GM19324 (cell line): ENCODE measurements around the gene CHAD.
"Not testable (repeated sequence)": the region's sequence is repeated elsewhere in the genome, so short reads cannot be mapped to it uniquely, and the experiment has no call there.

ENCODE experiments used
- ATAC-seq: cut with Tn5 transposase; IDR thresholded peaks from one replicate; pipeline ENCODE4 v1.9.1; 2021; ENCODE audit warnings: mild to moderate bottlenecking, moderate library complexity; ENCODE audit not compliant: unreplicated experiment, low FRiP score

Gene CHAD

GRCh38 chr17:50432125-50432762, 36.4 kb downstream of the CHAD start:
- ATAC-seq, result no peak

DNA sequence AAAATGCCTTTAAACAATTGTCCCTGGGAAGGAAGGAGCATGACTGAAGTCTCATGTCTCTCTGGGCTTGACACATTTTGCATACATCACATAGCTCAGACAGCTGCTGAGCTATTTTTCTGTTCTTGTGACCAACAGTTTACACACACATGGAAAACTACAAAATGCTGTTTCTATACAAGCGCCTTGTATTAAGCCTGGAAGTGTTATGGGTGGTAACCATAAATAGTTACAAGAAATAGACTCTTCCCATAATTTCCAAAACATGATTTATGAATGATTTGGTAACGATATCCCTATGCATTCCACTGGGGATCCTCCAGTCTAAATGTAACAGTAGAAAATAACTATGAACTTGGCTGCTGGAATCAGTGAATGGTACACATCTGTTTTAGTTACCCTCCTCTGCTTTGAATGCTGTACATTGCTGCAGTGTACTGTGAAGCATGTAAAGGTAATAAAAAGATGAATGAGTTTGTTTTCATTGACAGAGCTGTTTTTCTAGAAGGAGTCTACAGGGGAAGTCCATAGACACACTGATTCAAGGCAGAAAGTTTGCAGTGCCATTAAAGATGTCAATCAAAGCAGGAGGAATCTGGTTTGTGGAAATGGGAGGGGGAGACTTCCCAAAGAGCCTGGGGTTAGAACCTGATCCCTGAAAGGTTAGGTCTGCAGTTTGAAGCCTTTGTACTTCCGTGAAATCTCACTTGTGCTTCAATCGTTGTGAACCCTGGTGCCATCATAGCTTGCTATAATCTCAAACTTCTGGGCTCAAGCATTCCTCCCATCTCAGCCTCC, 37.7 kb downstream of the CHAD start:
- no peak for ATAC-seq

DNA sequence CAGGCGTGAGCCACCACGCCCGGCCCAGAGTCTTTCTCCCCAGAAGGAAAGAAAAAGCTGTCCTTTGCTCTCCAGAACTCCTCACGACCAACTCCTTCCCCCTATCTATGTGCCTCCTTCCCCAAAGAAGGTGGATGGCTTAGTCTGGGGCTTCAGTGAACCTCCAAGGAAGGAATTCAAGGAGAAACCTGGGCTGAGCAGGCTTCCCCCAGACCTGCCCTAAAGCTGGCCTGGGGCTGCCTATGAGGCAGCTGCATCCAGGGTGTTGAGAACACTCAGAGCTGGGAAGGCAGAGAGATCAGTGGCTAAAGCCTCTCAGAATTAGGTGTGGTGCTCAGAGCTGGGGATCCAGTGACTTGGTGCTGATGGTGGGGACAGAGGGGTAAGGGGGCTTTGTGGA, 38.9 kb downstream of the CHAD start:
- no peak for ATAC-seq

DNA sequence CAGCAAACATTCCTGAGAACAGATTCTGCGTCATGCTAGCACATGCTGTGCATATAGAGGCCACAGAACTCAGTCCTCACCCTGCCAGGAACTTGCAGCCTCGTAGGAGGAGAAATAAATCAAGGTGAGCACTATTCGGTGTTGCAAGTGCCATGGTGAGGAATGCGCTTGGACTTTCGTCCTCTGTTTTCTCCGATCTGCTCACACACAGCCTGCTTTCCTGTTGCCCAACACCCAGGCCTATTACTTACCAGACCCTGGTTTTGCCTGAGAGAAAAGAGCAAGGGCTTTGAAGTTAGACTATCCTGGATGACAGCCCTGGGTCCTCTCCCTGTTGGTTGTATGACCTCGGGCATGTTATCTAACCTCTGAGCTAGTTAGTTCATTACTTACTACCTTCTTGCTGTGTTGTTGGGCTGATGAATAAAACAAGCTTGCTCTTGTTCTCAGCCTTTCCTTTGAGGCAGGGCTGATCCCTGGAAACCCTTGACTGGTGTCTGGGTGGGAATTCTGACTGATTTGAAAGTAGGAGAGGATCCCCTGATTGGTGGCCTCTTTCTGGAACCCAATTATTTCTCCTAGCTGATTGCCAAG, 39.8 kb downstream of the CHAD start:
- no peak for ATAC-seq

DNA sequence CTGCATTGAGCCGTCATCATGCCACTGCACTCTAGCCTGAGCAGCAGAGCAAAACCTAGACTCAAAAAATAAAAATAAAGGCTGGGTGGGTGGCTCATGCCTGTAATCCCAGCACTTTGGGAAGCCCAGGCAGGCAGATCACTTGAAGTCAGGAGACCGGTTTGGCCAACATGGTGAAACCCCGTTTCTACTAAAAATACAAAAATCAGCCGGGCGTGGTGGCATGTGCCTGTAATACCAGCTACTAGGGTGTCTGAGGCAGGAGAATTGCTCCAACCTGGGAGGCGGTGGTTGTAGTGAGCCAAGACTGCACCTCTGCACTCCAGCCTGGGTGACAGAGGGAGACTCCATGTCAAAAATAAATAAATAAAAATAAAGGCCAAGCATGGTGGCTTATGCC, 40.6 kb downstream of the CHAD start:
- not testable (repeated sequence) for ATAC-seq

DNA sequence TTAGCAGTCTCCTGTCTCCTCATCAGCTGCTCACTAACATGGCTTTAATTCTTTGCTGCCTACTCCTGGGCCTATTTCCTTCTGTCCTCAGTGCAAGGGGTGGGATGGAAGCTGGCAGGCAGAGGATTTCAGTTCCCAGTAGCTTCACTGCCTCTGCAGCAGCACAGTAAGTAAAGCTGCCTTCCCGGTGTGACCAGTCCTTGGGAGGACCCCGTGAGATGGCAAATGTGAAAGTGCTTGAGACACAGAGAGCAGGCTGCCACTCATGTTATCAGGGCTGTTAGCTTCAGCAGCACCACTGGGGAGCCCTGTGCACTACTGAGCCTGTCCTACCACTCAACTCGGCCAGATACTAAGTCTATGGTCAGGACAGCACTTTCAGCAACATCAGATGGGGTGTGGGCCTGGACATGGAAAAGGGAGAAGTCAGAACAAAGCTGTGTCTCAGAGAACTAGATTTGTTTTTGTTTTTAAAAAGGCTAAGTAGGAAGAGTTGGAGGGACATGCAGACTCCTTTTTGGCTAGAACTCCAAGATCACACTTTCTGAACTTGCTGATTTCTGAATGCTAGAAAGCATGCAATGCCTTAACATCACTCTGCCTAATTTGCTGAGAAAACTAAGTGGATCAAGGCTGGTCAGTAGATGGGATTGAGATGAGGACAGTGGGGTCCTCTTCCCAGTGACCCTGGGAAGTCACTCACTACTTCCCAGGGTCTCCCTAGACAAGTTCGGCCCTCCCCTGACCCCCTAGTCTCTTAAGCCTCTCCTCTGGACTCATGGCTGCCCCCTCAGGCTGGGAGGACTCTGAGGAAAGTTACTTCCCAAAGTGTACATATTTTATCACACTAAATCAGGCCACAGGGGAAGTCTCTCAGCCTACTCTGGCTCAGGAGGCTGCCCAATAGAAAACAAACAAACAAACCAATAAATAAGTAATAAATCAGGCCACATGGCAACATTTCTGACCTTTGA, 41.6 kb downstream of the CHAD start:
- ATAC-seq, result no peak

- no peak for ATAC-seq
Observed at GRCh38 chr17:50426472-50426782, 42.3 kb downstream of the CHAD start.

GRCh38 chr17:50425682-50426471, 42.8 kb downstream of the CHAD start, which contains the start of gene ACSF2:
Gene ACSF2, plus strand, starts transcription at chr17:50426218. Its CDS starts 44 bp downstream, at chr17:50426262.
- peak; percentile 46 for ATAC-seq

DNA sequence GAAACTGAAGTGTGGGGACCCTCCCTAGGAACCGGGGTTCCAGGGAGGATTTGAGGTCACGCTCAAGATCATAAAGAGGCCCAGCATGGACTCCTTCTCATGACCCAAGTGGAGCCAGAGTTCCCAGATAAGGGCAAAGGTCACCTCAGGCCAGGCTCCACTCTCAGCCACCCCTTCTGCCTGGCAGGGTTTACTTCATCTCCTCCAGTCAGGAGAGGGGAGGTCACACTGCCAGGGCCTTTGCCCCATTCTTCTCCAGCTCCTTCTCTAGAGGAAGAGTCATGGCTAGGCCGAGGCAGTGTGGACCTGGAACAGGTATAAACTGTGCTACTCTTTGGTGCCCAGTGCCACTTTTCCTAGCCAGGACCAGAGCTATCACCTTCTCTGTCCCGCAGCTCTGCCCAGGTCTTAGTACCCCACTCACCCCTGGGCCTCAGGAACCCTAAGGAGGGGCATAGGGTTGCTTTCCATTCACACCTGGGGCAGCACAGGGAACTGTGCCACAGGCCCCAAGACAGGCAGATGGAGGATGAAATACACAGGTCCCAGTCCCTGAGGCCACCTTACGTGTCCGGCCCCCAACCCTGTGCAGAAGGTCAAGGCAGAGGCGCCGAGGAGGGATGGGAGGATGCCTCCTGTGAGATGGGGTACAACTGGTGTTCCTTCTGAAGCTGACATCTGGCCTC, 43.5 kb downstream of the CHAD start:
- no peak for ATAC-seq

GRCh38 chr17:50424246-50424995, 44.3 kb downstream of the CHAD start:
- ATAC-seq, result no peak

DNA sequence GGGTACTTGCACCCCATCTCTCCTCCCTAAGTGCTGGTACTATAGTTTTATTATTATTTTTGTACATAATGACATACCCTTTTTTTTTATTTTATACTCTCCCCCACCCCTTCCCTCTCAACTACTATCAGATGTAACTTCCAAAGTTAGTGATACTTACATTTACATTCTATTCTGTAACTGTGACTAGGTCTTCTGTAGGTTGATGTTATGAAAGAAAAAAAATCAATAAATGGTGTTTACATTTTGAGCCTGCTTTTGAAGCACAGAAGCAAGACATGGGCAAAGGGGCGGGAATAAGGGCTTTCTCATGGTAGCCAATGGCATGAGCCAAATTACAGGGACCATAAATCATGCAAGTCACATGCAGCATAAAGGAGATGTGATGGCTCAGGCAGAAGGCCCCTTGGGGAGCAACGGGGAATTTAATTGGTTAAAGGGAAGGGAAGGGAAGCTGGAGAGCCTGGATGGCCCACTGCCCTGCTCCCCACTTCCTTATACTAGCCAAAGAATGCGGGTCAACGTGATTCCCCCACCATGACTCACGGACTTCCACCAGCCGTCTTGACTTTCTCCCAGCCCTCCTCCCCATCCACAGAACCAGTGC, 45.0 kb downstream of the CHAD start:
- ATAC-seq, result no peak

DNA sequence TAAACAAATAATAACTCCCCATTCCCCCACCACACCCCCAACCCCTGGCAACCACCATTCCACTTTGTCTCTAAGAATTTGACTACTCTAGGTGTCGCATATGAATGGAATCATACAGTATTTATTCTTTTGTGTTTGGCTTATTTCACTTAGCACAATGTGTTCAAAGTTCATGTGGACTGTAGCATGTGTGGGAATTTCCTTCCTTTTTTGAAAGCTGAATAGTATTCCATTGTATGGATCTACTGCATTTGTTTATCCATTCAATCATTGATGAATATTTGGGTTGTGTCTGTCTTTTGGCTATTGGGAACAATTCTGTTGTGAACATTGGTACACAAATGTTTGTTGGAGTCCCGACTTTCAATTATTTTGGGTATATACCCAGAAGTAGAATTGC, 45.9 kb downstream of the CHAD start:
- ATAC-seq, result no peak

GRCh38 chr17:50421308-50422051, 47.2 kb downstream of the CHAD start:
- no peak for ATAC-seq

GRCh38 chr17:50420419-50421112, 48.1 kb downstream of the CHAD start:
- ATAC-seq, result no peak

- not testable (repeated sequence) for ATAC-seq
Observed at GRCh38 chr17:50419577-50419976, 49.1 kb downstream of the CHAD start.

- no peak for ATAC-seq
Observed at GRCh38 chr17:50414808-50415207, 53.9 kb downstream of the CHAD start.
